Measurements from ENCODE around the gene GPR146.

- TF ChIP-seq CTCF (IDR thresholded peaks at IDR 0.05; ENCODE audit: insufficient read depth, low read length, poor library complexity, severe bottlenecking), result no peak
- TF ChIP-seq EZH2phosphoT487 (conservative IDR thresholded peaks at IDR 0.05; ENCODE audit: low read length), result no peak
Observed at GRCh38 chr7:1059200-1060091, 15.1 kb downstream of the GPR146 start.
